Endodermal cell (in vitro differentiated cells): ENCODE results near the gene LHX2. TPM values are rescaled to one million over a fixed set of nuclear protein-coding genes. Genes with fewer than 3 reads are reported as not detected.

Experiments used
- DNase-seq: peaks from one replicate; pipeline ENCODE4 v3.0.0-alpha.2; 2017
- H3K27ac ChIP-seq: 2 replicates; pipeline ENCODE4 v1.5.1; 2013; ENCODE audit warnings: mild to moderate bottlenecking, low read depth, low read length, moderate library complexity
- H3K27me3 ChIP-seq: 2 replicates; pipeline ENCODE4 v1.6.1; 2013; ENCODE audit warnings: mild to moderate bottlenecking, low read length, moderate library complexity; ENCODE audit not compliant: insufficient read depth, control insufficient read depth, poor library complexity, severe bottlenecking
- H3K36me3 ChIP-seq: 2 replicates; pipeline ENCODE4 v1.7.0; 2013; ENCODE audit warnings: mild to moderate bottlenecking, low read length, moderate library complexity; ENCODE audit not compliant: control insufficient read depth, insufficient read depth
- H3K4me1 ChIP-seq: one replicate; pipeline ENCODE4 v1.7.0; 2013; ENCODE audit warnings: low read length; ENCODE audit not compliant: control insufficient read depth, insufficient read depth
- H3K4me3 ChIP-seq: 2 replicates; pipeline ENCODE4 v1.5.1; 2013; ENCODE audit warnings: mild to moderate bottlenecking, low read length, moderate library complexity
- H3K9ac ChIP-seq: 2 replicates; pipeline ENCODE4 v1.6.1; 2013; ENCODE audit warnings: mild to moderate bottlenecking, low read length, moderate library complexity; ENCODE audit not compliant: poor library complexity, severe bottlenecking; ENCODE audit errors: extremely low read depth
- H3K9me3 ChIP-seq: 2 replicates; pipeline ENCODE4 v1.6.1; 2013; ENCODE audit warnings: mild to moderate bottlenecking, low read length, moderate library complexity; ENCODE audit not compliant: control insufficient read depth
- H3K27ac Mint-ChIP-seq: 2 replicates; pipeline ENCODE4 v1.8.0; 2020; ENCODE audit warnings: mixed read lengths
- H3K27me3 Mint-ChIP-seq: 2 replicates; pipeline ENCODE4 v1.8.0; 2021; ENCODE audit warnings: mild to moderate bottlenecking, mixed read lengths; ENCODE audit not compliant: insufficient read depth
- H3K36me3 Mint-ChIP-seq: 2 replicates; pipeline ENCODE4 v1.8.0; 2020; ENCODE audit warnings: low read depth, mixed read lengths
- H3K4me1 Mint-ChIP-seq: 2 replicates; pipeline ENCODE4 v1.8.0; 2020; ENCODE audit warnings: mixed read lengths
- H3K4me3 Mint-ChIP-seq: 2 replicates; pipeline ENCODE4 v1.8.0; 2020; ENCODE audit warnings: mild to moderate bottlenecking, moderate library complexity, mixed read lengths
- H3K9me3 Mint-ChIP-seq: 2 replicates; pipeline ENCODE4 v1.8.0; 2020; ENCODE audit warnings: mild to moderate bottlenecking, mixed read lengths
- WGBS, 2 experiments: methylation state at CpG; one replicate each; pipeline versions ENCODE4 v1.1.5 to v1.1.7; 2013; ENCODE audit warnings: missing lambda C conversion rate in 2 of 2, mixed read lengths in 1 of 2; ENCODE audit not compliant: insufficient coverage in 1 of 2, insufficient read length in 1 of 2; 5-methylcytosine and 5-hydroxymethylcytosine counted together
- total RNA-seq, 2 donors: library from RNA; stranded (reverse); fragmentation: NEBNext Ultra II Directional in 1 of 2; extraction: Animal tissue kit (Norgen Biotek cat#: 25700) in 1 of 2; gene quantifications; 2 replicates in 1 of 2; 3 replicates in 1 of 2; pipeline ENCODE4 v1.2.1, GENCODE V29; 2021
- TF ChIP-seq, protein P1 (sequence below): fragments of 200-600 bp; sonication (generic); conservative IDR thresholded peaks from 2 replicates; pipeline ENCODE4 v1.5.0; 2021; ENCODE audit warnings: antibody characterized with exemption, mild to moderate bottlenecking

LHX2 gene
- total RNA-seq, 2 donors from 2014 or later: 0.20 to 0.29 TPM

DNA sequence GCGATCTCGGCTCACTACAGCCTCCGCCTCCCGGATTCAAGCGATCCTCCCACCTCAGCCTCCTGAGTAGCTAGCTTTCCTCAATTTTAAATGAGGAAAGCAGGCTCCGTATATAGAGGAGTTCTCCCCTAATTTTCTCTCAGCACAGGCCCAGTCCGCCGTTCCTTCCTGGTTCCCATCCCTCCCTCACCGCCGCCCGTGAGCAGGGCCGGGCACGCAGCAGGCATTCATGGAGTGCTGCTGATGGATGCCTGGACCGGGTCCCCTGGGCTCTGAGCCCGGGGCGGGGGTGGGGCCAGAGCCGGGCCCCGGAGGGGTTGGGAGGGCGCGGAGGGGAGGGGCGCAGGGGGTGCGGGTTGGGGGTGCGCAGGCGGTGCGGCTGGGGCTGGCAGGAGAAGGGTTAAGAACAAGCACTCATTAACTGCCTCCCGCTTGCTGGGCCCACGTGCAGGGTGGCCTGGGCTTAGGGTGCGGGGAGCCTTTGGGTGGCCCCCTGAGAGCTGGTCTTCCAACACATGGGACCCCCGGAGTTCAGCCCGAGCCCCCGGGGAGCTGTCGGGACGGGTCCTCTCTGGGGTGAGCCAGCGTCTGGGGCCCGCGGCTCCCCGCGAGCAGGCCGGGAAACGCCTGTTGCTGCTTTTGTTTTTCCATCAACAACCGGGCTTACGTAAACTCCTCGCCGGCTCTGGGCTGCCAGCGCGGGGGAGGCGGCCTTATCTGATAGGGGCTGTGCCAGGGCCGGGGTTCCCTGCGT is 33.7 kb downstream of the LHX2 start:
- no peaks in the 10 kb centered on the region for H3K36me3 ChIP-seq
- H3K4me1 Mint-ChIP-seq: no peaks in the 10 kb centered on the region
- H3K4me3 ChIP-seq: no peak overlapping the region
- peak overlapping the region; percentile 40 for H3K4me3 Mint-ChIP-seq
- no peak overlapping the region for H3K27ac Mint-ChIP-seq
- no peaks in the 10 kb centered on the region for H3K36me3 Mint-ChIP-seq
- H3K27ac ChIP-seq: no peak overlapping the region
- H3K9me3 Mint-ChIP-seq: no peaks in the 10 kb centered on the region
- H3K9me3 ChIP-seq: no peaks in the 10 kb centered on the region
- TF ChIP-seq, protein P1, sequence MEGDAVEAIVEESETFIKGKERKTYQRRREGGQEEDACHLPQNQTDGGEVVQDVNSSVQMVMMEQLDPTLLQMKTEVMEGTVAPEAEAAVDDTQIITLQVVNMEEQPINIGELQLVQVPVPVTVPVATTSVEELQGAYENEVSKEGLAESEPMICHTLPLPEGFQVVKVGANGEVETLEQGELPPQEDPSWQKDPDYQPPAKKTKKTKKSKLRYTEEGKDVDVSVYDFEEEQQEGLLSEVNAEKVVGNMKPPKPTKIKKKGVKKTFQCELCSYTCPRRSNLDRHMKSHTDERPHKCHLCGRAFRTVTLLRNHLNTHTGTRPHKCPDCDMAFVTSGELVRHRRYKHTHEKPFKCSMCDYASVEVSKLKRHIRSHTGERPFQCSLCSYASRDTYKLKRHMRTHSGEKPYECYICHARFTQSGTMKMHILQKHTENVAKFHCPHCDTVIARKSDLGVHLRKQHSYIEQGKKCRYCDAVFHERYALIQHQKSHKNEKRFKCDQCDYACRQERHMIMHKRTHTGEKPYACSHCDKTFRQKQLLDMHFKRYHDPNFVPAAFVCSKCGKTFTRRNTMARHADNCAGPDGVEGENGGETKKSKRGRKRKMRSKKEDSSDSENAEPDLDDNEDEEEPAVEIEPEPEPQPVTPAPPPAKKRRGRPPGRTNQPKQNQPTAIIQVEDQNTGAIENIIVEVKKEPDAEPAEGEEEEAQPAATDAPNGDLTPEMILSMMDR: no peak
- H3K9ac ChIP-seq: no peak overlapping the region
- H3K27me3 Mint-ChIP-seq: peaks cover 65% of the 10 kb centered on the region
- peaks cover 57% of the 10 kb centered on the region for H3K27me3 ChIP-seq
- 31 to 32% methylated on average over 20 to 49 of the region's 49 CpGs for WGBS, 2 experiments
- peak; percentile 75 for DNase-seq
- H3K4me1 ChIP-seq: no peaks in the 10 kb centered on the region

DNA sequence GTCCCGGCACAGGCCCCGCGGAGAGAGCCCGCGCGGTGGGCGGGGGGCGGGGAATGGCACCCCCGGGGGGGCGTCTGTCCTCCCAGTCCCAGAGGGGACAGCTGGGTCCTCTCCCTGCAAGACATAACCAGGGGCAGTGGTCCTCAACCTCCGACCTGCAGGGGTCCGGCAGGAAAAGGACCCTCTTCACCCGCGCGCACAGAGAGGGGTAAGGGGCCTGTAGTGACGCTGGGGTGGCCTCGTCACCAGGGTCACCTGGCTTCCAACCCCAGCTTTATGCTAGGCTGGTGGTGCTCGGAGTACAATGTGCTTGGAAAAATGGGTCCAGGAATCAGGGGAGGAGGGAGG is 34.2 kb downstream of the LHX2 start:
- H3K4me1 ChIP-seq: no peaks in the 10 kb centered on the region
- 32 to 38% methylated on average over 15 to 18 of the region's 18 CpGs for WGBS, 2 experiments
- H3K9ac ChIP-seq: no peak overlapping the region
- Mint-ChIP-seq H3K4me3 (peak overlapping the region; percentile 40), H3K27ac (no peak overlapping the region), H3K27me3 (peaks cover 61% of the 10 kb centered on the region), H3K36me3 (no peaks in the 10 kb centered on the region), H3K9me3 (no peaks in the 10 kb centered on the region), H3K4me1 (no peaks in the 10 kb centered on the region)
- no peaks in the 10 kb centered on the region for H3K9me3 ChIP-seq
- no peak overlapping the region for H3K27ac ChIP-seq
- H3K36me3 ChIP-seq: no peaks in the 10 kb centered on the region
- DNase-seq: no peak
- H3K27me3 ChIP-seq: peaks cover 52% of the 10 kb centered on the region
- TF ChIP-seq, protein P1: no peak
- no peak overlapping the region for H3K4me3 ChIP-seq

DNA sequence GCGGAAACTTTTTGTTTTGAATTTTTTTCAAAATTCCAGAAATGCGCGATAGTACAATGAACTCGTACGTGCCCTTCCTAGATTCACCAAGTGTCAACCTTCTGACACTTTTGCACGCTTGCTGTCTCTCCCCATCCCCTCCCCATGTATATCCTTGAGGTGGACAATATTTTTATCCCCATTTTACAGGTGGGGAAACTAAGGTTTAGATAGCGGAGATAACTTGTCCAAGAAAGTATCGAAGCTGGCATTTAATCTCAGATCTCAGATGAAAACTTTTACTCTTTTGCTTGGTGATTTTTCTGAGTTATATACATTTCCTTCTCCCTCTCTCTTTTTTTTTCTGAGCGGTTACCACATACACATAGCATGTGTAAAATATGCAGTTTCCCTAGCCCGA is 34.6 kb downstream of the LHX2 start:
- Mint-ChIP-seq H3K4me1 (no peaks in the 10 kb centered on the region), H3K27ac (no peak overlapping the region), H3K9me3 (no peaks in the 10 kb centered on the region), H3K4me3 (peak overlapping the region; percentile 40), H3K36me3 (no peaks in the 10 kb centered on the region), H3K27me3 (peaks cover 60% of the 10 kb centered on the region)
- peaks cover 51% of the 10 kb centered on the region for H3K27me3 ChIP-seq
- WGBS, 2 experiments: 79 to 92% methylated on average over 7 to 10 of the region's 10 CpGs
- H3K27ac ChIP-seq: no peak overlapping the region
- DNase-seq: no peak
- no peaks in the 10 kb centered on the region for H3K36me3 ChIP-seq
- H3K4me3 ChIP-seq: no peak overlapping the region
- H3K9ac ChIP-seq: no peak overlapping the region
- H3K4me1 ChIP-seq: no peaks in the 10 kb centered on the region
- no peaks in the 10 kb centered on the region for H3K9me3 ChIP-seq
- TF ChIP-seq, protein P1: no peak
